AG20443 (cell line): ENCODE results near the gene ATRN.

ENCODE experiments used
- DNase-seq: peaks from one replicate; pipeline ENCODE4 v3.0.0; 2012; ENCODE audit warnings: low spot score, mixed read lengths

The ATRN gene

GRCh38 chr20:3696200-3696599 lies 225.4 kb downstream of the ATRN start:
- DNase-seq = no peak

- no peak for DNase-seq
These were observed 226.1 kb downstream of the ATRN start for GRCh38 chr20:3696745-3697587.

- DNase-seq = no peak
These were observed 226.9 kb downstream of the ATRN start for GRCh38 chr20:3697588-3698305.

GRCh38 chr20:3698591-3699001 lies 227.8 kb downstream of the ATRN start:
- DNase-seq = no peak

GRCh38 chr20:3699037-3699436 lies 228.2 kb downstream of the ATRN start:
- DNase-seq = no peak
